Subcutaneous abdominal adipose tissue (tissue), 5 donors: Measurements from ENCODE around the gene COL4A2.
A peak's percentile ranks its signal among the peaks of the same experiment; 100 is the strongest.

Experiments used
- H3K27ac ChIP-seq: one replicate; pipeline ENCODE4 v1.7.0; 2013; ENCODE audit warnings: low read depth, mild to moderate bottlenecking, inconsistent platforms, low read length, moderate library complexity
- H3K27me3 ChIP-seq, 5 donors: one replicate each; pipeline ENCODE4 v1.7.0; 2013; ENCODE audit warnings: low read length in 5 of 5, inconsistent platforms in 1 of 5; ENCODE audit not compliant: control insufficient read depth in 5 of 5, insufficient read depth in 4 of 5
- H3K36me3 ChIP-seq, 5 donors: one replicate each; pipeline ENCODE4 v1.7.0; 2013; ENCODE audit warnings: low read length in 5 of 5; ENCODE audit not compliant: control insufficient read depth in 5 of 5, insufficient read depth in 5 of 5
- H3K4me1 ChIP-seq, 5 donors: one replicate each; pipeline ENCODE4 v1.7.0; 2013; ENCODE audit warnings: low read length in 5 of 5, mild to moderate bottlenecking in 3 of 5, moderate library complexity in 1 of 5; ENCODE audit not compliant: control insufficient read depth in 5 of 5, insufficient read depth in 5 of 5
- H3K4me3 ChIP-seq, 5 donors: one replicate each; pipeline ENCODE4 v1.7.0; 2013; ENCODE audit warnings: low read length in 5 of 5, low read depth in 1 of 5
- H3K9ac ChIP-seq, 5 donors: one replicate each; pipeline ENCODE4 v1.7.0; 2013; ENCODE audit warnings: low read length in 5 of 5, mild to moderate bottlenecking in 4 of 5, moderate library complexity in 3 of 5
- H3K9me3 ChIP-seq, 5 donors: one replicate each; pipeline ENCODE4 v1.7.0; 2013; ENCODE audit warnings: low read length in 5 of 5; ENCODE audit not compliant: control insufficient read depth in 5 of 5
- donor health status: healthy.
- donor health status: healthy.
- donor health status: healthy.
- donor health status: healthy.
- donor health status: healthy.

The COL4A2 gene

DNA sequence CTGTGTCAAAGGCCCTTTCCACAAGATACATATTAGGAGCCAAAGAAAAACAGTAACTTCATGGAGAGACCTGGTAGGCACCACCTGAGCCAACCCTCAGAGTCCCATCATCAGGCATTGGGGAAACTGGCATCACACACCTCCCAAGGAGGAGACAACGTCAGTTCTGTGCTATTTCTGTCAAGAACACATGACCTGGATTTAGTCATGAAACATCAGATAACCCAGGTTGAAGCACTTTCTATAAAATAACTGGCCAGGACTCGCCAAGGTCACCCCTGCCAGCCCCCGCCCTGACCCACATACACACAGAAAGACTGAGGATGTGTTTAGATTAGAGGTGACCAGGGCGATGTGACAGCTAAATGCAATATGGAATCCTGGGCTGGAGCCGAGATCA lies 35.8 kb upstream of the COL4A2 start:
- H3K9me3 ChIP-seq, result no peaks in the 10 kb centered on the region
- peak overlapping the region; percentile 82 for H3K27ac ChIP-seq
- peaks cover 6 to 76% (median 65%) of the 10 kb centered on the region in 5 donors for H3K4me1 ChIP-seq
- no peak overlapping the region for H3K4me3 ChIP-seq
- H3K36me3 ChIP-seq, result peaks cover 4 to 23% (median 17%) of the 10 kb centered on the region in 5 donors
- no peaks in the 10 kb centered on the region for H3K27me3 ChIP-seq
- H3K9ac ChIP-seq, result peak overlapping the region in 2 of 5 donors; percentile 8 to 34

DNA sequence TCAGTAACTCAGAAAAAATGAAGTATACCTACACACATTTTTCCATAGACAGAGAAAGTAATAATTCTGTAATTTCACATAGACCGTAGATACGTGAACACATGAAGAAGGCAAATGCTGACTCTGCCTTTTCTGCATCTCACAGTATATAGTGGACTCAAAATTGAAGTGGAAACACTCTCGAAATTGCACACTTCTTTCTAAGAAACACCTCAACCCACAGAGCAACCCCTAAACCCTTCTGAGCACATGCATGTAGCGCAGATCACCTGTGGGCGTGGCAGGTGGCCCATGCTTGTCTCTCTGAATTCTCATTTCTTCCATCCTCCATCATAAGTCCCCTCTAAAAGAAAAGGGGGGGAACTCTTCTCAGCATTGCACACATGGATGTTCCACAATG lies 34.9 kb upstream of the COL4A2 start:
- H3K36me3 ChIP-seq, result peaks cover 4 to 23% (median 17%) of the 10 kb centered on the region in 5 donors
- H3K4me3 ChIP-seq, result no peak overlapping the region
- no peaks in the 10 kb centered on the region for H3K9me3 ChIP-seq
- H3K4me1 ChIP-seq, result peaks cover 7 to 76% (median 65%) of the 10 kb centered on the region in 5 donors
- H3K9ac ChIP-seq, result peak overlapping the region in 1 of 5 donors; percentile 27
- no peaks in the 10 kb centered on the region for H3K27me3 ChIP-seq
- peak overlapping the region; percentile 82 for H3K27ac ChIP-seq

DNA sequence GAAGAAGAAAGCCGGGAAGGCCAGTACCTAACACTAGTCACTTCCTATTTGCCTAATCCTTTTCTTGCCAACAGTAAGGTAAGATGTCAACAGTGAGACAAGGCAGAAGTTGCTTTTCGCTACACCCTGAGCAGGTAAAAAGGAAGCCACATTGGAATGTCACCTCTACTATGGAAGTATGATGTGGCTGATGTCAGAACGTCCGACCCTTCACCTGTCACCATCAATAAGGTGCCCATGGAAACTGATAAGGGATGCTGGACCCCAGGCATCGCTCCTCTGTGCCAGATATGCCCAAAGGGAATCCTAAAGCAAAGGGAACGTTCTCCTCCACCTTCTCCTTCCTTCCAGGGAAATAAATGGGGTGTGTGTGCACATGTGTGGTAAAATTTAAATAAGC lies 34.4 kb upstream of the COL4A2 start:
- Histone ChIP-seq H3K36me3 (peaks cover 4 to 23% (median 17%) of the 10 kb centered on the region in 5 donors), H3K9ac (peak overlapping the region in 1 of 5 donors; percentile 25), H3K27ac (peak overlapping the region; percentile 82), H3K4me3 (no peak overlapping the region), H3K9me3 (no peaks in the 10 kb centered on the region), H3K27me3 (no peaks in the 10 kb centered on the region), H3K4me1 (peaks cover 10 to 77% (median 66%) of the 10 kb centered on the region in 5 donors)

DNA sequence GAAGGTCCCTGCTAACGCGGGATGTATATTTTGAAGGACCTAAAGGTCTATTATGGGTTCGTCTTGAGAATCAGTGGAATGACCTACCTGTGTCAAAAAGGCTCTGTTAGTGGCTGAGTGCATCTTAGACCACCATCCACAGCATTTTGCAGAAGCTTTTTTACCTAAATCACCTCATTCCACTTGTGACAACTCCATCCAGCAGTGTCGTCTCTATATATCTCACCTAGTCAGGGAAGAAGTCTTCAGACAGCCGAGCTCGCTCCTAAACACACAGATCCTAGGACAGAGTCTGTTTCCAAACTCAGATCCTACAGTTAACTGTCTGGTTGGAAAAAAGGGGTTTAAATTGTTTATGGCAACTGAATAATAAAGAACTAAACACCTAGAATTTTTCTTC lies 33.8 kb upstream of the COL4A2 start:
- H3K4me3 ChIP-seq, result no peak overlapping the region
- H3K9ac ChIP-seq, result peak overlapping the region in 1 of 5 donors; percentile 25
- peak overlapping the region; percentile 82 for H3K27ac ChIP-seq
- H3K4me1 ChIP-seq, result peaks cover 11 to 77% (median 68%) of the 10 kb centered on the region in 5 donors
- no peaks in the 10 kb centered on the region for H3K9me3 ChIP-seq
- H3K36me3 ChIP-seq, result peaks cover 4 to 23% (median 17%) of the 10 kb centered on the region in 5 donors
- H3K27me3 ChIP-seq, result no peaks in the 10 kb centered on the region

DNA sequence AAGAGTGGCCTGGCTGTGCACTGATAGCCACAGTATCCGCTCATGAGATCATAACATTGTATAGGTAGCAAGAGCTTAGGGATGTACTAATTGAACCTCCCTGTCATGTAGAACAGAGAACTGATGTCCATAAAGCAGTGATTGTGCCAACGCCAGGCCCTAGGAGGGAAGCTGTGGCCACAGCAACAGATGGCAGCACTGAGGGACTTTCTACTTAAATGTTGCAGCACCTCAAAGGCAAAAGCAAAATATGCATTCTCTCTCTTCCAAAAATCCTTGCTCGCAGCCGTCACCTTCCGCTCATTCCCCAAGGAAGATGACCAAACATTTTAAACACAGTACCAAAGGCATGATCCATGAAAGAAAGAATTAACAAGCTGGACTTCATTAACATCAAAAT lies 32.4 kb upstream of the COL4A2 start:
- Histone ChIP-seq H3K27me3 (no peaks in the 10 kb centered on the region), H3K36me3 (peaks cover 4 to 14% (median 10%) of the 10 kb centered on the region in 5 donors), H3K9ac (peak overlapping the region in 1 of 5 donors; percentile 57), H3K4me3 (no peak overlapping the region), H3K27ac (peak overlapping the region; percentile 82), H3K4me1 (peaks cover 11 to 79% (median 73%) of the 10 kb centered on the region in 5 donors), H3K9me3 (no peaks in the 10 kb centered on the region)

DNA sequence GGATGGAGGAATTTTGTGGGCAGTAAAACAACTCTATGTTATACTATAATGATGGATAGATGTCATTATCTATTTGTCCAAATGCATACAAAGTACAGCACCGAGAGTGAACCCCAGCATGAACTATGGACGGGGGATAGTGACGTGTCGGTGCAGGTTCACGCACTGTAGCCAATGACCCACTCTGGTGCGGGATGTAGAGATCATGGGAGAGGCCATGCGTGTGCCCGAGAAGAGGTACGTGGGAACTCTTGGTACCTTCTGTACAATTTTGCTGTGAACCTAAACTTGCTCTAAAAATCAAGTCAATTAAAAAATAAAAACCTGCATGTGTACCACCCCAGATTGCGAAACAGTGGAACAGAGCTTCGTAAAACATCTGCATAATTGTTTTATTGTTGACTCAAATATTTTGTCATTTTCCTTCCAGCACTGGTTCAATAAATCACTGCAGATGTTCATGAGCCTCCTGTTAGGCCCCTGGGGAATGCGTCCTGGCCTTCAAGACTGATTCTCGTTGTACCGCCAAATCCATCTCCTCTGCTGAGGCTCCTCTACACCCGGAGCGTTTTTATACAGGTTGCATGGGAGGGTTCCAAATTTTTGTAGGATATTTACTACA lies 31.0 kb upstream of the COL4A2 start:
- Histone ChIP-seq H3K4me3 (no peak overlapping the region), H3K4me1 (peaks cover 11 to 81% (median 75%) of the 10 kb centered on the region in 5 donors), H3K9me3 (no peaks in the 10 kb centered on the region), H3K27ac (peak overlapping the region; percentile 82), H3K36me3 (peaks cover 4 to 13% (median 8%) of the 10 kb centered on the region in 5 donors), H3K27me3 (no peaks in the 10 kb centered on the region), H3K9ac (peak overlapping the region in 2 of 5 donors; percentile 30 to 85)

DNA sequence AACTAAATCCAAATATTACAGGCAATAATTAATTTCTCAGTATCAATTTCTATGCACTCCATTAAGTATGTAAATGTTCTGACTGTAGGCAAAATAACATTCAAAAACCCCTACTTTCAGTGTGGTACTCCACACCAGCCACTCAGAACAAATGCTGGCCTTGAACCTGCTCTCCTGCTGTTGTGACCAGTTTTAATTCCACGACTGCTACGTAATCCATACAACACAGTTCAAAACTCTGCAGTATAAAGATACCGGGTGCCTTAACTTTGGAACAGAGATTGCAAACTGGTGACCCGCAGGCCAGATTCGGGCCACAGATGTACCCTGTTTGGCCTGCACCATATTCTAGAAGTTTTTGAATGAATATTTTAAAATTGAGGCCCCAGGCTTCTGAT lies 30.5 kb upstream of the COL4A2 start:
- no peaks in the 10 kb centered on the region for H3K9me3 ChIP-seq
- peaks cover 4 to 13% (median 8%) of the 10 kb centered on the region in 5 donors for H3K36me3 ChIP-seq
- peak overlapping the region; percentile 82 for H3K27ac ChIP-seq
- peak overlapping the region in 3 of 5 donors; percentile 9 to 85 (median 45) for H3K9ac ChIP-seq
- H3K4me1 ChIP-seq, result peaks cover 12 to 80% (median 74%) of the 10 kb centered on the region in 5 donors
- no peaks in the 10 kb centered on the region for H3K27me3 ChIP-seq
- H3K4me3 ChIP-seq, result no peak overlapping the region

DNA sequence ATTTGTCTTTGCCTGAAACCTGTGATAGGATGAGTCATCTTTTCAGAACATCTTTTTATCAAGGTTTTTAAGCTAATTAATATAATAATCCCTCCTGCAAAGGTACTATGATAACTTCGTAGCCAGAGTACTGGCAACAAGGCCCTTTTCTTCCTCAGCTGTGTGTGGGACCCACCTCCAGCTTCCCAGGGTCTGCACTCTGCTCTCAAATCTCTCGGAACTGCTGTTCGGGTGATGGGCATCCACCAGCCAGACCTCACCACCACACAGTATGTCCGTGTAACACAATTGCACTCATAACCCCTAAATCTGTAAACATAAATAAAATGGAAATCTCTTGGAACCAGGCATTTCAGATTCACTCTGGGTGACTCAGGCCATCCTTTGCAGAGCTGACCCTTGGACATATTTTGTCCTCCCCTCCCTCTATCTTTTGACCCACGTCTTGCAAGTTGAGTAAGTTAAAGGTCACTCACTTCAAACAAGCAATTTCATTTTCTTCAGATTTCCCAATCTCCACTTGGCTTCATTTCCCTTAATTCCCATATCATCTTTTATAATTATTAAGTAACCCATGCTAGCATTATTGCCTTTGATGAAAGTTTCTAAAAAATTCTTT lies 29.6 kb upstream of the COL4A2 start:
- Histone ChIP-seq H3K4me3 (no peak overlapping the region), H3K4me1 (peaks cover 13 to 89% (median 84%) of the 10 kb centered on the region in 5 donors), H3K27ac (peak overlapping the region; percentile 82), H3K36me3 (peaks cover 4 to 12% (median 11%) of the 10 kb centered on the region in 5 donors), H3K27me3 (no peaks in the 10 kb centered on the region), H3K9me3 (no peaks in the 10 kb centered on the region), H3K9ac (peak overlapping the region in 2 of 5 donors; percentile 45 to 85)

DNA sequence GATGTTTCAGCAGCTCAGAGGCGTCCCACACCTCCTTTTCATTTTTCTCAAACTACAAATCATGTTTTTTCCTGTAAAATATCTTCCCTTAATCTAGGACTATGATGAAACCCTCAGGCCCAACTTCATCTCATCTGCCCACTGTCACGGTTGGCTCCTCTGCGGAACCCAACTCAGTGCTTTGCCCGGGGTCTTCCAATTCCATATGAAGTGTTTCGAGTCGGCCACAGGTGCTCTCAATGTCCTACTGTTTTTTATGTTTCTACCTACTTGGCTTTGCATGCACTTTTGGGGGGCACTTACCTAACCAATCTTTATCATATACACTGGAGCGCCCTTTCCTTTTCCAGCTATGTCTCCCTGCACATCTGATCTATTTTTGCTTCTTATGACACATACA lies 28.2 kb upstream of the COL4A2 start:
- no peak overlapping the region for H3K4me3 ChIP-seq

DNA sequence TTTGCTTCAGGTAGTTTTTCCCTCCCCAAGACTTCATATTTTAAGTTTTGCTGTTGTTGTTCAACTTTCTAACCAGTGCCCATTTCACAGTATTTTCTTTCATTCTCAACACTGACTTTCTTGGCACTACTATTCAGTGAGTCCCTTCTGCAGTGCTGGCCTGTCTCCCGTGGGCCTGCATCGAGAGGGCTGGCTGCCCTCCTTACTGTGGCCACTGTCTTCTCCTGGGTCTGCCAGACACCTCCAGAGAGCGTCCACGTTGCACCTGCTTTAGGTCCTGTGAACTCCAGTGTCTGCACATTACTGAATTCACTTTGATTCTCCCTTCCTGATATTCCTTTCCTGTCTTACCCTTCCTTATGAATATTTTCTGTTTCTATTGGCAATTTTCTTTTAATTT lies 27.4 kb upstream of the COL4A2 start:
- no peaks in the 10 kb centered on the region for H3K27me3 ChIP-seq
- peak overlapping the region; percentile 82 for H3K27ac ChIP-seq
- no peak overlapping the region for H3K4me3 ChIP-seq
- H3K9me3 ChIP-seq, result no peaks in the 10 kb centered on the region
- H3K9ac ChIP-seq, result peak overlapping the region in 3 of 5 donors; percentile 20 to 84 (median 49)
- peaks cover 18 to 91% (median 88%) of the 10 kb centered on the region in 5 donors for H3K4me1 ChIP-seq
- peaks cover 0 to 19% (median 14%) of the 10 kb centered on the region in 5 donors for H3K36me3 ChIP-seq

More for the DNA sequence above, 28.2 kb upstream of the COL4A2 start:
- peaks cover 18 to 91% (median 89%) of the 10 kb centered on the region in 5 donors for H3K4me1 ChIP-seq
- peak overlapping the region in 3 of 5 donors; percentile 9 to 84 (median 73) for H3K9ac ChIP-seq
- H3K36me3 ChIP-seq, result peaks cover 0 to 15% (median 14%) of the 10 kb centered on the region in 5 donors
- H3K9me3 ChIP-seq, result no peaks in the 10 kb centered on the region
- H3K27me3 ChIP-seq, result no peaks in the 10 kb centered on the region
- peak overlapping the region; percentile 82 for H3K27ac ChIP-seq
